ENCODE measurements around the gene LBH. TPM values are rescaled to one million over a fixed set of nuclear protein-coding genes. Genes with fewer than 3 reads are reported as not detected.

The LBH gene
- polyA plus RNA-seq, 1 of the 3 experiments (the other 2 are of a cell fraction), result 22.8 TPM

DNA sequence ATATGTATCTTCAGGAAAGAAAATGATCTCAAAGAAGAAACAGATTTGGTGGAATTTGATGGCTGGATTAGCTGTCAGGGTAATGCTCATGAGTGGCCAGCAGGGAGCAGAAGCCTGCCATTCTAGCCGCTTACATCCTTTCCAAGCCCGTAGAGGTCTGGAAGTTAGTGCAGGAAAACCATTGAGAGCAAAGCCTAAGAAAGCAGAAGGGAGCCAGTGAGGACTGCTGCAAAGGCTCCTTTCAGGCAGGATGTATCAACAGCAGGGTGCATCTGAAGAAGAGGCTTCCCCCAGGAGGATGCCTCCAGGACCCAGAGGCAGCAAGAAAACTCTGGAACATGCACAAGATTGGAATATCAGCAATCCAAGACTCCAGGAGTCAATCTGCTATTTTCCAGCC, 22.9 kb upstream of the LBH start (continued):
- TF ChIP-seq, protein P1, sequence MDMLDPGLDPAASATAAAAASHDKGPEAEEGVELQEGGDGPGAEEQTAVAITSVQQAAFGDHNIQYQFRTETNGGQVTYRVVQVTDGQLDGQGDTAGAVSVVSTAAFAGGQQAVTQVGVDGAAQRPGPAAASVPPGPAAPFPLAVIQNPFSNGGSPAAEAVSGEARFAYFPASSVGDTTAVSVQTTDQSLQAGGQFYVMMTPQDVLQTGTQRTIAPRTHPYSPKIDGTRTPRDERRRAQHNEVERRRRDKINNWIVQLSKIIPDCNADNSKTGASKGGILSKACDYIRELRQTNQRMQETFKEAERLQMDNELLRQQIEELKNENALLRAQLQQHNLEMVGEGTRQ (IDR thresholded peaks at IDR 0.05; ENCODE audit: borderline replicate concordance, low read depth, low read length), result no peak
- TF ChIP-seq MEF2A (IDR thresholded peaks at IDR 0.05; ENCODE audit: borderline replicate concordance, low read depth) (no peak), POLR2AphosphoS5 (IDR thresholded peaks at IDR 0.05; ENCODE audit: low read depth, low read length) (no peak), GABPA (IDR thresholded peaks at IDR 0.05; ENCODE audit: low read depth) (no peak), MXI1 (IDR thresholded peaks at IDR 0.05; ENCODE audit: low read depth, low read length) (peak; percentile 40; the same call in 1 of the 2 replicates), RAD21 (IDR thresholded peaks at IDR 0.05; ENCODE audit: low read length) (peak; percentile 100)

DNA sequence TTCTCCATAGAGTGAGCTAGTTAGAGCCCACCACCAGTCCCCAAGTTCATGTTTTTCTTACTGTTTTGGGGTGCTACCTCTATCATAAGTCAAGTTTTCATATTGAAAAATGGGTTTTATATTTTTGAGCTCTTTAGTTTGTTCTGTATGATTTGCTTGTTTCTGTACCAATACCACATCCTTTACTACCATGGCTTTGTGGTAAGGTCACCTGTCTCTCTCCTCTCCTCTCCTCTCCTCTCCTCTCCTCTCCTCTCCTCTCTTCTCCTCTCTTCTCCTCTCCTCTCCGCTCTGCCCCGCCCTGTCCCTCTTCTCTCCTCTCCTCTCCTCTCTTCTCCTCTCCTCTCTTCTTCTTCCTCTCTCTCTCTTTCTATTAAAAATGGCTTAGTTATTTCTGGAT, 22.1 kb upstream of the LBH start:
- no peak overlapping the region for H3K27ac ChIP-seq (ENCODE audit: low read depth in 2 of 2, low read length in 1 of 2)
- no peaks in the 10 kb centered on the region; the same call in 1 of the 2 replicates for H3K27me3 ChIP-seq (ENCODE audit: insufficient read depth)
- ChIA-PET POLR2A (interaction anchor here (1.1 kb wide), 1 partner anchor 213 kb away, joined by 4 read pairs; no protein-coding TSS in a partner anchor), CTCF (interaction anchor here (0.6 to 12.8 kb wide), 47 partner anchors 8 to 1317 kb away, joined by 3 to 573 read pairs (median 4); partner anchors contain the start of gene LBH)
- no peaks in the 10 kb centered on the region for H3K36me3 ChIP-seq (replicated peaks in 1 of 2; ENCODE audit: control insufficient read depth in 1 of 2, insufficient read depth in 2 of 2, low read length in 1 of 2)
- H3K4me1 ChIP-seq (ENCODE audit: control insufficient read depth in 1 of 2, insufficient read depth in 2 of 2, low read depth in 1 of 2, low read length in 1 of 2), result peaks cover 0 to 10% of the 10 kb centered on the region in 2 experiments; a peak in 2 of 4 replicates
- H2AFZ ChIP-seq (ENCODE audit: low read depth), result no peak overlapping the region
- H3K4me3 ChIP-seq (ENCODE audit: low read depth in 2 of 2, low read length in 1 of 2), result no peak overlapping the region
- H3K9me3 ChIP-seq, result no peaks in the 10 kb centered on the region
- H3K9ac ChIP-seq, result no peak overlapping the region
- no peaks in the 10 kb centered on the region for H3K9me2 ChIP-seq
- H4K20me1 ChIP-seq (ENCODE audit: insufficient read depth), result no peaks in the 10 kb centered on the region
- H3F3A ChIP-seq (replicated peaks; ENCODE audit: insufficient read depth), result no peaks in the 10 kb centered on the region
- TF ChIP-seq, protein P1 (IDR thresholded peaks at IDR 0.05; ENCODE audit: borderline replicate concordance, low read depth, low read length), result no peak
- TF ChIP-seq TCF12 (IDR thresholded peaks at IDR 0.05) (no peak), JUND (IDR thresholded peaks at IDR 0.05) (no peak), EP300 (IDR thresholded peaks at IDR 0.05; ENCODE audit: borderline replicate concordance in 1 of 2, low read depth in 1 of 2, low read length in 1 of 2) (no peak), CHD2 (IDR thresholded peaks at IDR 0.05; ENCODE audit: low read length, partially characterized antibody) (no peak), RAD21 (IDR thresholded peaks at IDR 0.05; ENCODE audit: low read length) (no peak), RFX5 (IDR thresholded peaks at IDR 0.05; ENCODE audit: low read length) (no peak), TEAD4 (IDR thresholded peaks at IDR 0.05; ENCODE audit: borderline replicate concordance, insufficient read depth) (no peak), SIN3A (IDR thresholded peaks at IDR 0.05; ENCODE audit: borderline replicate concordance, low read depth, low read length) (no peak)
- TF ChIP-seq, protein P2, sequence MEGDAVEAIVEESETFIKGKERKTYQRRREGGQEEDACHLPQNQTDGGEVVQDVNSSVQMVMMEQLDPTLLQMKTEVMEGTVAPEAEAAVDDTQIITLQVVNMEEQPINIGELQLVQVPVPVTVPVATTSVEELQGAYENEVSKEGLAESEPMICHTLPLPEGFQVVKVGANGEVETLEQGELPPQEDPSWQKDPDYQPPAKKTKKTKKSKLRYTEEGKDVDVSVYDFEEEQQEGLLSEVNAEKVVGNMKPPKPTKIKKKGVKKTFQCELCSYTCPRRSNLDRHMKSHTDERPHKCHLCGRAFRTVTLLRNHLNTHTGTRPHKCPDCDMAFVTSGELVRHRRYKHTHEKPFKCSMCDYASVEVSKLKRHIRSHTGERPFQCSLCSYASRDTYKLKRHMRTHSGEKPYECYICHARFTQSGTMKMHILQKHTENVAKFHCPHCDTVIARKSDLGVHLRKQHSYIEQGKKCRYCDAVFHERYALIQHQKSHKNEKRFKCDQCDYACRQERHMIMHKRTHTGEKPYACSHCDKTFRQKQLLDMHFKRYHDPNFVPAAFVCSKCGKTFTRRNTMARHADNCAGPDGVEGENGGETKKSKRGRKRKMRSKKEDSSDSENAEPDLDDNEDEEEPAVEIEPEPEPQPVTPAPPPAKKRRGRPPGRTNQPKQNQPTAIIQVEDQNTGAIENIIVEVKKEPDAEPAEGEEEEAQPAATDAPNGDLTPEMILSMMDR (IDR thresholded peaks at IDR 0.05), result no peak
- TF ChIP-seq, protein P3, sequence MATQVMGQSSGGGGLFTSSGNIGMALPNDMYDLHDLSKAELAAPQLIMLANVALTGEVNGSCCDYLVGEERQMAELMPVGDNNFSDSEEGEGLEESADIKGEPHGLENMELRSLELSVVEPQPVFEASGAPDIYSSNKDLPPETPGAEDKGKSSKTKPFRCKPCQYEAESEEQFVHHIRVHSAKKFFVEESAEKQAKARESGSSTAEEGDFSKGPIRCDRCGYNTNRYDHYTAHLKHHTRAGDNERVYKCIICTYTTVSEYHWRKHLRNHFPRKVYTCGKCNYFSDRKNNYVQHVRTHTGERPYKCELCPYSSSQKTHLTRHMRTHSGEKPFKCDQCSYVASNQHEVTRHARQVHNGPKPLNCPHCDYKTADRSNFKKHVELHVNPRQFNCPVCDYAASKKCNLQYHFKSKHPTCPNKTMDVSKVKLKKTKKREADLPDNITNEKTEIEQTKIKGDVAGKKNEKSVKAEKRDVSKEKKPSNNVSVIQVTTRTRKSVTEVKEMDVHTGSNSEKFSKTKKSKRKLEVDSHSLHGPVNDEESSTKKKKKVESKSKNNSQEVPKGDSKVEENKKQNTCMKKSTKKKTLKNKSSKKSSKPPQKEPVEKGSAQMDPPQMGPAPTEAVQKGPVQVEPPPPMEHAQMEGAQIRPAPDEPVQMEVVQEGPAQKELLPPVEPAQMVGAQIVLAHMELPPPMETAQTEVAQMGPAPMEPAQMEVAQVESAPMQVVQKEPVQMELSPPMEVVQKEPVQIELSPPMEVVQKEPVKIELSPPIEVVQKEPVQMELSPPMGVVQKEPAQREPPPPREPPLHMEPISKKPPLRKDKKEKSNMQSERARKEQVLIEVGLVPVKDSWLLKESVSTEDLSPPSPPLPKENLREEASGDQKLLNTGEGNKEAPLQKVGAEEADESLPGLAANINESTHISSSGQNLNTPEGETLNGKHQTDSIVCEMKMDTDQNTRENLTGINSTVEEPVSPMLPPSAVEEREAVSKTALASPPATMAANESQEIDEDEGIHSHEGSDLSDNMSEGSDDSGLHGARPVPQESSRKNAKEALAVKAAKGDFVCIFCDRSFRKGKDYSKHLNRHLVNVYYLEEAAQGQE (IDR thresholded peaks at IDR 0.05; ENCODE audit: low read depth, low read length), result no peak
- TF ChIP-seq, protein P4, sequence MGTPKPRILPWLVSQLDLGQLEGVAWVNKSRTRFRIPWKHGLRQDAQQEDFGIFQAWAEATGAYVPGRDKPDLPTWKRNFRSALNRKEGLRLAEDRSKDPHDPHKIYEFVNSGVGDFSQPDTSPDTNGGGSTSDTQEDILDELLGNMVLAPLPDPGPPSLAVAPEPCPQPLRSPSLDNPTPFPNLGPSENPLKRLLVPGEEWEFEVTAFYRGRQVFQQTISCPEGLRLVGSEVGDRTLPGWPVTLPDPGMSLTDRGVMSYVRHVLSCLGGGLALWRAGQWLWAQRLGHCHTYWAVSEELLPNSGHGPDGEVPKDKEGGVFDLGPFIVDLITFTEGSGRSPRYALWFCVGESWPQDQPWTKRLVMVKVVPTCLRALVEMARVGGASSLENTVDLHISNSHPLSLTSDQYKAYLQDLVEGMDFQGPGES (IDR thresholded peaks at IDR 0.05; ENCODE audit: low read depth, low read length), result no peak
- no peaks in the 10 kb centered on the region for H3K79me2 ChIP-seq (ENCODE audit: insufficient read depth)
- 89% methylated on average over 2 of the region's 2 CpGs for WGBS (ENCODE audit: low lambda C conversion rate)
- no peak for DNase-seq
- H3K4me2 ChIP-seq, result no peak overlapping the region

Measured in SK-N-SH (cell line).